ENCODE results near the gene PCSK4. TPM values are rescaled to one million over a fixed set of nuclear protein-coding genes. Genes with fewer than 3 reads are reported as not detected.

The PCSK4 gene
- polyA plus RNA-seq, 1 donor (not counting 4 experiments of a cell fraction or from before 2014, with no cell fraction given): 0.25 TPM

DNA sequence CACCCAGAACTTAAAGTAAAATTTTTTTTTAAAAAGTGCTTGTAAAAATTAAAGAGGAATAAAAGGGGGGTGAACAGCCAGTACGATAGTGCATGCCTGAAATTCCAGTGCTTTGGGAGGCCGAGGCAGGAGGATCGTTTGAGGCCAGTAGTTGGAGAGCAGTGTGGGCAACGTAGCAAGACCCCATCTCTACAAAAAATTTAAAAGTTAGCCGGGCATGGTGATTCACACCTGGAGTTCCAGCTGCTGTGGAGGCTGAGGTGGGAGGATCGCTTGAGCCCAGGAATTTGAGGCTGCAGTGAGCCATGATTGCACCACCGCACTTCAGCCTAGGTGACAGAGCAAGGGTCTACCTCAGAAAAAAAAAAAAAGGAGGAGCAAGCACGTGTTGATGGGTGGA lies 14.9 kb upstream of the PCSK4 start:
- no peaks in the 10 kb centered on the region for H3K79me2 ChIP-seq (ENCODE audit: control insufficient read depth, insufficient read depth, low read length)

GRCh38 chr19:1503925-1504773 lies 14.0 kb upstream of the PCSK4 start:
- peaks cover 0 to 2% of the 10 kb centered on the region in 2 experiments for H3K36me3 ChIP-seq (ENCODE audit: control insufficient read depth in 2 of 2, extremely low read depth in 1 of 2, insufficient read depth in 2 of 2, low read length in 2 of 2)
- no peak for DNase-seq (ENCODE audit: low read depth, low spot score)

More for the DNA sequence above, 14.9 kb upstream of the PCSK4 start:
- Histone ChIP-seq H2AFZ (ENCODE audit: control insufficient read depth, low read length) (no peak overlapping the region), H3K9me1 (ENCODE audit: control insufficient read depth, extremely low read depth, insufficient read depth, low read length) (no peaks in the 10 kb centered on the region), H3K27me3 (ENCODE audit: control insufficient read depth, extremely low read depth, insufficient read depth, low read length) (peaks cover 19% of the 10 kb centered on the region), H3K4me1 (ENCODE audit: control insufficient read depth, extremely low read depth, insufficient read depth, low read length) (peaks cover 12% of the 10 kb centered on the region), H4K20me1 (ENCODE audit: control insufficient read depth, extremely low read depth, insufficient read depth, low read length) (no peaks in the 10 kb centered on the region), H3K9me3 (ENCODE audit: control insufficient read depth, low read depth, low read length) (no peaks in the 10 kb centered on the region), H3K9ac (ENCODE audit: control insufficient read depth, extremely low read depth, insufficient read depth, low read length) (no peak overlapping the region), H3K4me2 (ENCODE audit: control insufficient read depth, extremely low read depth, insufficient read depth, low read depth, low read length) (no peak overlapping the region), H3K27ac (ENCODE audit: control insufficient read depth, insufficient read depth, low read length) (no peak overlapping the region), H3K36me3 (ENCODE audit: control insufficient read depth in 2 of 2, extremely low read depth in 1 of 2, insufficient read depth in 2 of 2, low read length in 2 of 2) (peaks cover 0 to 5% of the 10 kb centered on the region in 2 experiments), H3K4me3 (ENCODE audit: control insufficient read depth in 2 of 3, extremely low read depth in 1 of 3, insufficient read depth in 2 of 3, low read depth in 1 of 3, low read length in 3 of 3) (no peak overlapping the region)
- FAIRE-seq: no peak
- DNase-seq (ENCODE audit: low read depth, low spot score): no peak
- dilution Hi-C loops (cut with MboI; ENCODE audit: extremely low pct_ligation_motif_present, low sequenced_read_pairs): no loop called here
- TF ChIP-seq, protein P1, sequence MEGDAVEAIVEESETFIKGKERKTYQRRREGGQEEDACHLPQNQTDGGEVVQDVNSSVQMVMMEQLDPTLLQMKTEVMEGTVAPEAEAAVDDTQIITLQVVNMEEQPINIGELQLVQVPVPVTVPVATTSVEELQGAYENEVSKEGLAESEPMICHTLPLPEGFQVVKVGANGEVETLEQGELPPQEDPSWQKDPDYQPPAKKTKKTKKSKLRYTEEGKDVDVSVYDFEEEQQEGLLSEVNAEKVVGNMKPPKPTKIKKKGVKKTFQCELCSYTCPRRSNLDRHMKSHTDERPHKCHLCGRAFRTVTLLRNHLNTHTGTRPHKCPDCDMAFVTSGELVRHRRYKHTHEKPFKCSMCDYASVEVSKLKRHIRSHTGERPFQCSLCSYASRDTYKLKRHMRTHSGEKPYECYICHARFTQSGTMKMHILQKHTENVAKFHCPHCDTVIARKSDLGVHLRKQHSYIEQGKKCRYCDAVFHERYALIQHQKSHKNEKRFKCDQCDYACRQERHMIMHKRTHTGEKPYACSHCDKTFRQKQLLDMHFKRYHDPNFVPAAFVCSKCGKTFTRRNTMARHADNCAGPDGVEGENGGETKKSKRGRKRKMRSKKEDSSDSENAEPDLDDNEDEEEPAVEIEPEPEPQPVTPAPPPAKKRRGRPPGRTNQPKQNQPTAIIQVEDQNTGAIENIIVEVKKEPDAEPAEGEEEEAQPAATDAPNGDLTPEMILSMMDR (optimal IDR thresholded peaks at IDR 0.05 in 1 of 3, IDR thresholded peaks at IDR 0.05 in 1 of 3, conservative IDR thresholded peaks at IDR 0.05 in 1 of 3; ENCODE audit: extremely low read depth in 1 of 3, insufficient read depth in 2 of 3, low read length in 3 of 3): no peak
- no peak for TF ChIP-seq EZH2 (IDR thresholded peaks at IDR 0.05; ENCODE audit: low read length)

More at GRCh38 chr19:1503925-1504773, 14.0 kb upstream of the PCSK4 start:
- no peak overlapping the region for H3K27ac ChIP-seq (ENCODE audit: control insufficient read depth, insufficient read depth, low read length)
- peaks cover 19% of the 10 kb centered on the region for H3K27me3 ChIP-seq (ENCODE audit: control insufficient read depth, extremely low read depth, insufficient read depth, low read length)
- FAIRE-seq: no peak
- no peaks in the 10 kb centered on the region for H3K79me2 ChIP-seq (ENCODE audit: control insufficient read depth, insufficient read depth, low read length)
- dilution Hi-C loops (cut with MboI; ENCODE audit: extremely low pct_ligation_motif_present, low sequenced_read_pairs): no loop called here
- no peak overlapping the region for H3K4me2 ChIP-seq (ENCODE audit: control insufficient read depth, extremely low read depth, insufficient read depth, low read depth, low read length)
- TF ChIP-seq EZH2 (IDR thresholded peaks at IDR 0.05; ENCODE audit: low read length): no peak
- TF ChIP-seq, protein P1 (optimal IDR thresholded peaks at IDR 0.05 in 1 of 3, IDR thresholded peaks at IDR 0.05 in 1 of 3, conservative IDR thresholded peaks at IDR 0.05 in 1 of 3; ENCODE audit: extremely low read depth in 1 of 3, insufficient read depth in 2 of 3, low read length in 3 of 3): no peak
- peaks cover 12% of the 10 kb centered on the region for H3K4me1 ChIP-seq (ENCODE audit: control insufficient read depth, extremely low read depth, insufficient read depth, low read length)
- no peaks in the 10 kb centered on the region for H3K9me1 ChIP-seq (ENCODE audit: control insufficient read depth, extremely low read depth, insufficient read depth, low read length)
- H2AFZ ChIP-seq (ENCODE audit: control insufficient read depth, low read length): no peak overlapping the region
- H3K9me3 ChIP-seq (ENCODE audit: control insufficient read depth, low read depth, low read length): no peaks in the 10 kb centered on the region
- no peak overlapping the region for H3K9ac ChIP-seq (ENCODE audit: control insufficient read depth, extremely low read depth, insufficient read depth, low read length)
- no peaks in the 10 kb centered on the region for H4K20me1 ChIP-seq (ENCODE audit: control insufficient read depth, extremely low read depth, insufficient read depth, low read length)
- no peak overlapping the region for H3K4me3 ChIP-seq (ENCODE audit: control insufficient read depth in 2 of 3, extremely low read depth in 1 of 3, insufficient read depth in 2 of 3, low read depth in 1 of 3, low read length in 3 of 3)
